HFF-Myc (cell line): ENCODE data around the gene CYLC2.

Experiments
- DNase-seq: peaks from one replicate; pipeline ENCODE4 v3.0.0-alpha.2; 2011; ENCODE audit warnings: low read depth; ENCODE audit errors: extremely low read depth
- H3K4me3 ChIP-seq: replicated peaks from 2 replicates; pipeline ENCODE4 v1.5.1; 2011; ENCODE audit warnings: low read depth, mild to moderate bottlenecking, control low read depth, low read length
- TF ChIP-seq, protein P1 (sequence below): IDR thresholded peaks from 2 replicates; pipeline ENCODE4 v1.5.1; 2012; ENCODE audit warnings: mild to moderate bottlenecking, low read depth, low read length, control low read depth; ENCODE audit errors: missing control alignments

Gene CYLC2, protein sequence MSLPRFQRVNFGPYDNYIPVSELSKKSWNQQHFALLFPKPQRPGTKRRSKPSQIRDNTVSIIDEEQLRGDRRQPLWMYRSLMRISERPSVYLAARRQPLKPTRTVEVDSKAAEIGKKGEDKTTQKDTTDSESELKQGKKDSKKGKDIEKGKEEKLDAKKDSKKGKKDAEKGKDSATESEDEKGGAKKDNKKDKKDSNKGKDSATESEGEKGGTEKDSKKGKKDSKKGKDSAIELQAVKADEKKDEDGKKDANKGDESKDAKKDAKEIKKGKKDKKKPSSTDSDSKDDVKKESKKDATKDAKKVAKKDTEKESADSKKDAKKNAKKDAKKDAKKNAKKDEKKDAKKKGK

DNA sequence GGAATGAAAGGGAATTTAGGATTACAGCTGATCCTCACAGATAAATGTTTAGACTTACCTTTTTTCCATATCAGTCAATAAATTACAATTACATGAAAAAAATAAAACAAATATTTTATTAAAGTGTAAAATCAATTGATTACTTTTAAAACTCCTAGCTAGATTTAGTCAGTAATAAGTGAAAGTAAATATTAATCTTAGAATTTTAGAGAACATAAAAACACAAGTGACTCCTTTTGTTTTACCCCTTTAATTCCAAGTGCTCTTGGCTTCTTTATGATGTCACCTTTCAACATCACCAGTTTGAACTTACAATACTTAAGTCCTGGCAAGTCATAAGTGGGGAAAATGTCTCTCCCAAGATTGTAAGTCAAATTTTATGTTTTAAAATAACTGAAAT, at the start of gene CYLC2:
CYLC2 (plus strand) TSS at position 301 of the 400 bp plus-strand sequence; CDS start at position 349, 48 bp downstream.
- no peak for DNase-seq
- H3K4me3 ChIP-seq, result no peak within 1 kb of the TSS
- TF ChIP-seq, protein P1, sequence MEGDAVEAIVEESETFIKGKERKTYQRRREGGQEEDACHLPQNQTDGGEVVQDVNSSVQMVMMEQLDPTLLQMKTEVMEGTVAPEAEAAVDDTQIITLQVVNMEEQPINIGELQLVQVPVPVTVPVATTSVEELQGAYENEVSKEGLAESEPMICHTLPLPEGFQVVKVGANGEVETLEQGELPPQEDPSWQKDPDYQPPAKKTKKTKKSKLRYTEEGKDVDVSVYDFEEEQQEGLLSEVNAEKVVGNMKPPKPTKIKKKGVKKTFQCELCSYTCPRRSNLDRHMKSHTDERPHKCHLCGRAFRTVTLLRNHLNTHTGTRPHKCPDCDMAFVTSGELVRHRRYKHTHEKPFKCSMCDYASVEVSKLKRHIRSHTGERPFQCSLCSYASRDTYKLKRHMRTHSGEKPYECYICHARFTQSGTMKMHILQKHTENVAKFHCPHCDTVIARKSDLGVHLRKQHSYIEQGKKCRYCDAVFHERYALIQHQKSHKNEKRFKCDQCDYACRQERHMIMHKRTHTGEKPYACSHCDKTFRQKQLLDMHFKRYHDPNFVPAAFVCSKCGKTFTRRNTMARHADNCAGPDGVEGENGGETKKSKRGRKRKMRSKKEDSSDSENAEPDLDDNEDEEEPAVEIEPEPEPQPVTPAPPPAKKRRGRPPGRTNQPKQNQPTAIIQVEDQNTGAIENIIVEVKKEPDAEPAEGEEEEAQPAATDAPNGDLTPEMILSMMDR, result no peak

DNA sequence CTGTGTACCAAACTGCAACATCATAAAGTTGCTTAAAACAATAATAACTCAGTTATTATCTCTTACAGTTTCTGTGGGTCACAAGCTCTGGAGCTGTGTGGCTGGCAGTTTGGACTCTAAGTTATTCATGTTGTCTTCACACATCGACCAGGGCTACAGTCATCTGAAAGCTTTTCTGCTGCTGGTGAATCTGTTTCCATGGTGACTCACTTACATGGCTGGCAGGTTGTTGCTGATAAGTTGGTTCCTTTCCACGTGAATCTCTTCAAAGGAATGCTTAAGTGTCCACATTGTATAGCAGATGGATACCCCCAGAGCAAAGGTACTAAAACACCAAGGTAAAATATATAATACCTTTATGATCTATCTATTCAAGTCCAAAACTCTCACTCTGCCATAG, 44.8 kb upstream of the CYLC2 start:
- TF ChIP-seq, protein P1, result no peak
- H3K4me3 ChIP-seq, result no peak overlapping the region
- no peak for DNase-seq

DNA sequence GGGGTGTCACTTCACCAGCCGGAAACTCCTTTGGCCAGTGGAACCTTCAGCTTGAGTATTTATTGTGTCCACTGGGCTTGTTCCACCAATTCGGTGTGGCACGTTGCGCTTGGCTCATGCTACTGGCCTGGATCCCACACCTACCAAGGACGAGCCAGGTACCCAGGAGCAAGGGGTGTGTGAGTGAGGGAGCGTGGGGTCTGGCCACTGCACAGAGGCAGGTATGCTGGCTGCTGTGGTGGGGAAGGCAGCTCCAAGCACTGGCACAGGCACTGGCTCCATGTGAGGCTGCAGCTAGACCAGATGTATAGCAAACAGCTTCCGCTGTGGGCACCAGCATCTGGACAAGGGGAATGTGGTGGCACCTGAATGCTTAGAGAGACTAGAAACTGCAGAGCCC, 28.1 kb upstream of the CYLC2 start:
- no peak for DNase-seq
- no peak overlapping the region for H3K4me3 ChIP-seq
- TF ChIP-seq, protein P1, result no peak

DNA sequence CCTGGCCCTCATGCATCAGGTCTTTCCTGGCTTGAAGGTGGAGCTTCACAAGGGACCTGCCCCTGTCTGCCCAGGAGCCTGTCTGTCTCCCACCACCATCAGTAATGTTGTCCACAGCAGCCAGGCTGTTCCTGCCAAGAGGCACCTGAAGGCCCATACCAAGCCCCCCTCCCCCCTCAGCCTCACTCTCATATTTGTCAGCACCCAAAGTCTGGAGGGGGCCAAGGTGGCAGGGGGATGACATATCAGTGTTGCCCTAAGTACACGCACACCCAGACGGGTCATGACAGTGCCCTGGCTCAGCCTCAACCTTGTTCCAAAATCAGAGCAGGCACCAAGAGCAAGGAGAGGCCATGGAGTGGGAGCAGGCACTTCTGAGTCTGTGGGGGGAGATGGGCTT, 27.2 kb upstream of the CYLC2 start:
- TF ChIP-seq, protein P1, result no peak
- DNase-seq, result no peak
- H3K4me3 ChIP-seq, result no peak overlapping the region

DNA sequence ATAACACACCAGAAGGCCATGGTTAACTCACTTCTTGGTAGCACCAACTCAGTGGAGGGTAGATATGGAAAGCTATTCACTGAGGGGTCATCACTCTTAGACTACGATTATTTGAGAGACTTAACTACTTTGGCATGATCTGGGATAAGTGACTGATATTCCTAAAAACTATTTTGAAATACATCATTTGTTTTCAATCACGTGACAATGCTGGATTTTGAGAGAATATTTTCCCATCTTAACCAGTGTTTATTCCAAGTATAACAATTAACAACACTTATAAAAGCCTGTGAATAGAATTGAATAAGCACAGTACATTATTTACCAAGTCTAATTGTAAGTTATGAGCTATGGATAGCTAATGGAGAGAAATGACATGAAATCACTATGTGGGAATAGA, 22.4 kb upstream of the CYLC2 start:
- H3K4me3 ChIP-seq, result no peak overlapping the region
- TF ChIP-seq, protein P1, result no peak

DNA sequence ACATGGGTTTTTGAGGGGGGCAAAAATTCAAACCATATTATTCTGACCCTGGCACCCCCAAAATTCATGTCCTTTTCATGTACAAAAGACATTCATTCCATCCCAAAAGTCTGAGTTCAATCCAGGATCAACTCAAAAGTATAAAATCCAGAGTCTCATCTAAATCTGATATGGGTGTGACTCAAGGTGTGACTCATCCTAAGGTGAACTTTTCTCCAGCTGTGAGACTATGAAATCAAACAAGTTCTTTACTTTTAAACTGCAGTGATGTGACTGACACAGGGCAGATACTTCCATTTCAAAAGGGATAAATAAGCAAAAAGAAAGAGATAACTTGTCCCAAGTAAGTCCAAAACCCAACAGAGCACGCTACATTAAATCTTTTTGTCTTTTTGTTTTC, 20.6 kb upstream of the CYLC2 start:
- no peak overlapping the region for H3K4me3 ChIP-seq
- no peak for DNase-seq
- TF ChIP-seq, protein P1, result no peak

More for the DNA sequence above, 22.4 kb upstream of the CYLC2 start:
- DNase-seq, result no peak
